HepG2 (cell line): ENCODE data around the gene MYRIP. TPM values are rescaled to one million over a fixed set of nuclear protein-coding genes. Genes with fewer than 3 reads are reported as not detected.

Experiments
- ADNP ChIP-seq: sonication (generic); formaldehyde crosslinking; IDR thresholded peaks from 2 replicates; pipeline ENCODE4 v1.4.0; 2020; ENCODE audit warnings: missing genetic modification reagents
- BRCA1 ChIP-seq: sonication (generic); formaldehyde crosslinking; IDR thresholded peaks from 2 replicates; pipeline ENCODE4 v1.4.0; 2020; ENCODE audit warnings: missing genetic modification reagents
- HIVEP1 ChIP-seq: sonication (generic); formaldehyde crosslinking; IDR thresholded peaks from 2 replicates; pipeline ENCODE4 v1.4.0; 2020; ENCODE audit warnings: mild to moderate bottlenecking, missing genetic modification reagents
- IRF1 ChIP-seq: sonication (generic); formaldehyde crosslinking; IDR thresholded peaks from 2 replicates; pipeline ENCODE4 v1.4.0; 2020; ENCODE audit warnings: low read depth, mild to moderate bottlenecking, missing genetic modification reagents
- KDM3A ChIP-seq: IDR thresholded peaks from 2 replicates; pipeline ENCODE4 v1.6.1; 2018; ENCODE audit warnings: low read depth, missing compliant biosample characterization
- MAF1 ChIP-seq: sonication (generic); formaldehyde crosslinking; IDR thresholded peaks from 2 replicates; pipeline ENCODE4 v1.5.0; 2020; ENCODE audit warnings: missing genetic modification reagents, borderline replicate concordance
- NFIC ChIP-seq: IDR thresholded peaks from 2 replicates; pipeline ENCODE4 v1.6.1; 2012; ENCODE audit warnings: mild to moderate bottlenecking, low read length, inconsistent platforms
- NONO ChIP-seq, 2 experiments: fragments of 450-650 bp in 1 of 2; sonication (generic) in 1 of 2; formaldehyde crosslinking in 1 of 2; IDR thresholded peaks in 1 of 2; conservative IDR thresholded peaks in 1 of 2; 2 replicates each; pipeline versions ENCODE4 v1.6.1 to v1.8.0; 2017 to 2022; ENCODE audit warnings: mild to moderate bottlenecking in 1 of 2, missing genetic modification reagents in 1 of 2, moderate library complexity in 1 of 2
- NR0B2 ChIP-seq: sonication (generic); formaldehyde crosslinking; IDR thresholded peaks from 2 replicates; pipeline ENCODE4 v1.4.0; 2020; ENCODE audit warnings: mild to moderate bottlenecking, missing genetic modification reagents
- NR2F2 ChIP-seq: IDR thresholded peaks from 2 replicates; pipeline ENCODE4 v1.6.1; 2012; ENCODE audit warnings: low read depth, inconsistent platforms, borderline replicate concordance
- NR3C1 ChIP-seq: sonication (generic); formaldehyde crosslinking; IDR thresholded peaks from 2 replicates; pipeline ENCODE4 v1.4.0; 2020; ENCODE audit warnings: missing genetic modification reagents
- PHF5A ChIP-seq: IDR thresholded peaks from one replicate; pipeline ENCODE4 v1.6.1; 2018; ENCODE audit warnings: low read depth, missing genetic modification reagents; ENCODE audit not compliant: unreplicated experiment
- PRMT3 ChIP-seq: sonication (generic); formaldehyde crosslinking; IDR thresholded peaks from 2 replicates; pipeline ENCODE4 v1.8.1; 2022; ENCODE audit warnings: low read depth, mild to moderate bottlenecking, moderate library complexity, missing genetic modification reagents, borderline replicate concordance
- REXO4 ChIP-seq: sonication (generic); formaldehyde crosslinking; IDR thresholded peaks from 2 replicates; pipeline ENCODE4 v1.8.0; 2022; ENCODE audit warnings: missing genetic modification reagents, mild to moderate bottlenecking, borderline replicate concordance
- RNF2 ChIP-seq: fragments of 450-650 bp; conservative IDR thresholded peaks from 2 replicates; pipeline ENCODE4 v1.6.1; 2016; ENCODE audit warnings: low read depth
- SP2 ChIP-seq: sonication (generic); formaldehyde crosslinking; IDR thresholded peaks from 2 replicates; pipeline ENCODE4 v1.5.1; 2020; ENCODE audit warnings: mild to moderate bottlenecking, missing genetic modification reagents
- SYNCRIP ChIP-seq: fragments of 200-400 bp; formaldehyde crosslinking; IDR thresholded peaks from 2 replicates; pipeline ENCODE4 v1.6.1; 2018; ENCODE audit warnings: mild to moderate bottlenecking, low read depth, low read length; ENCODE audit not compliant: insufficient read depth
- TFAP4 ChIP-seq: sonication (generic); IDR thresholded peaks from 2 replicates; pipeline ENCODE4 v1.6.1; 2016; ENCODE audit warnings: low read depth, borderline replicate concordance
- ZNF552 ChIP-seq: sonication (generic); formaldehyde crosslinking; IDR thresholded peaks from 2 replicates; pipeline ENCODE4 v1.9.0; 2022; ENCODE audit warnings: missing genetic modification reagents, mild to moderate bottlenecking, borderline replicate concordance
- ZNF644 ChIP-seq: IDR thresholded peaks from 2 replicates; pipeline ENCODE4 v1.6.1; 2016; ENCODE audit warnings: low read depth
- ZNF710 ChIP-seq: sonication (generic); formaldehyde crosslinking; IDR thresholded peaks from 2 replicates; pipeline ENCODE4 v1.5.0; 2020; ENCODE audit warnings: mild to moderate bottlenecking, missing genetic modification reagents, borderline replicate concordance
- ZNF773 ChIP-seq: sonication (generic); formaldehyde crosslinking; IDR thresholded peaks from 2 replicates; pipeline ENCODE4 v1.4.0; 2020; ENCODE audit warnings: missing genetic modification reagents, borderline replicate concordance
- polyA plus RNA-seq, 8 experiments: library from polyadenylated mRNA; depleted of rRNA in 3 of 8; stranded (reverse) in 7 of 8; unstranded in 1 of 8; fragments of >200 nt; fragmentation: Illumina TruSeq in 4 of 8; extraction: Trizol in 4 of 8; gene quantifications; 2 replicates each; pipeline versions ENCODE4 v1.2.1 to v1.2.3, GENCODE V29; 2011 to 2016; ENCODE audit warnings: low read depth in 4 of 8, missing spikeins in 1 of 8, mixed read lengths in 1 of 8; ENCODE audit not compliant: insufficient read depth in 1 of 8
- total RNA-seq, 5 experiments: library from RNA; depleted of rRNA; stranded (reverse); fragments of >200 nt; fragmentation: Illumina TruSeq; extraction: Trizol; gene quantifications; 2 replicates each; pipeline ENCODE4 v1.2.3, GENCODE V29; 2016; ENCODE audit warnings: low read depth in 1 of 5
- TF ChIP-seq, protein P1 (sequence below): sonication (generic); formaldehyde crosslinking; IDR thresholded peaks from 2 replicates; pipeline ENCODE4 v1.5.0; 2020; ENCODE audit warnings: mild to moderate bottlenecking, missing genetic modification reagents
- TF ChIP-seq, protein P2 (sequence below): sonication (generic); formaldehyde crosslinking; IDR thresholded peaks from 2 replicates; pipeline ENCODE4 v1.5.0; 2020; ENCODE audit warnings: mild to moderate bottlenecking, low read depth, missing genetic modification reagents, borderline replicate concordance

MYRIP gene
- total and polyA plus RNA-seq, 2 of the 13 experiments (the other 11 are each of a cell fraction or from before 2014, with no cell fraction given): 0.64 to 0.84 TPM

- TF ChIP-seq NONO (IDR thresholded peaks at IDR 0.05) (no peak), NONO (CRISPR knock-in tag; conservative IDR thresholded peaks at IDR 0.05) (peak; percentile 9; the same call in 1 of the 2 replicates), NR2F2 (no peak), MAF1 (peak; percentile 56; the same call in 1 of the 2 replicates), SYNCRIP (no peak), PHF5A (CRISPR knock-in tag) (no peak), ZNF552 (CRISPR knock-in tag) (no peak), KDM3A (CRISPR knock-in tag) (0 out of 2 replicates have a peak, but pooled peaks have one; percentile 47), ZNF644 (no peak), ADNP (CRISPR knock-in tag) (no peak), RNF2 (no peak), NFIC (peak; percentile 38; the same call in 1 of the 2 replicates), NR0B2 (CRISPR knock-in tag) (no peak), ZNF773 (no peak), NR3C1 (no peak), PRMT3 (CRISPR knock-in tag) (no peak), BRCA1 (CRISPR knock-in tag) (peak; percentile 57; the same call in 1 of the 2 replicates), IRF1 (CRISPR knock-in tag) (no peak), HIVEP1 (0 out of 2 replicates have a peak, but pooled peaks have one; percentile 9), ZNF710 (CRISPR knock-in tag) (no peak), REXO4 (no peak), SP2 (CRISPR knock-in tag) (no peak), TFAP4 (no peak)
- TF ChIP-seq, protein P1, sequence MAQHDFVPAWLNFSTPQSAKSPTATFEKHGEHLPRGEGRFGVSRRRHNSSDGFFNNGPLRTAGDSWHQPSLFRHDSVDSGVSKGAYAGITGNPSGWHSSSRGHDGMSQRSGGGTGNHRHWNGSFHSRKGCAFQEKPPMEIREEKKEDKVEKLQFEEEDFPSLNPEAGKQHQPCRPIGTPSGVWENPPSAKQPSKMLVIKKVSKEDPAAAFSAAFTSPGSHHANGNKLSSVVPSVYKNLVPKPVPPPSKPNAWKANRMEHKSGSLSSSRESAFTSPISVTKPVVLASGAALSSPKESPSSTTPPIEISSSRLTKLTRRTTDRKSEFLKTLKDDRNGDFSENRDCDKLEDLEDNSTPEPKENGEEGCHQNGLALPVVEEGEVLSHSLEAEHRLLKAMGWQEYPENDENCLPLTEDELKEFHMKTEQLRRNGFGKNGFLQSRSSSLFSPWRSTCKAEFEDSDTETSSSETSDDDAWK: no peak
- TF ChIP-seq, protein P2, sequence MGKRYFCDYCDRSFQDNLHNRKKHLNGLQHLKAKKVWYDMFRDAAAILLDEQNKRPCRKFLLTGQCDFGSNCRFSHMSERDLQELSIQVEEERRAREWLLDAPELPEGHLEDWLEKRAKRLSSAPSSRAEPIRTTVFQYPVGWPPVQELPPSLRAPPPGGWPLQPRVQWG: no peak
Measured at GRCh38 chr3:40309418-40309924, 500.1 kb downstream of the MYRIP start, which contains the start of gene EIF1B (continued).
